Sigmoid colon (tissue), 4 donors: Measurements from ENCODE around the gene TEKT5.

Source experiments
- EP300 ChIP-seq, 4 donors: sonication (generic); formaldehyde crosslinking; IDR thresholded peaks; one replicate each; pipeline ENCODE4 v1.6.1; 2017; ENCODE audit warnings: antibody characterized with exemption in 4 of 4
- POLR2A ChIP-seq, 2 donors: fragments of 450-650 bp; IDR thresholded peaks; one replicate each; pipeline ENCODE4 v1.6.1; 2016; ENCODE audit warnings: antibody characterized with exemption in 2 of 2, mild to moderate bottlenecking in 2 of 2, moderate library complexity in 2 of 2
- TF ChIP-seq, protein P1 (sequence below), 4 experiments: fragments of 450-650 bp in 3 of 4; fragments of 200-600 bp in 1 of 4; IDR thresholded peaks; one replicate each; pipeline ENCODE4 v1.5.1; 2016 to 2019; ENCODE audit warnings: antibody characterized with exemption in 4 of 4, mild to moderate bottlenecking in 3 of 4, moderate library complexity in 2 of 4

DNA sequence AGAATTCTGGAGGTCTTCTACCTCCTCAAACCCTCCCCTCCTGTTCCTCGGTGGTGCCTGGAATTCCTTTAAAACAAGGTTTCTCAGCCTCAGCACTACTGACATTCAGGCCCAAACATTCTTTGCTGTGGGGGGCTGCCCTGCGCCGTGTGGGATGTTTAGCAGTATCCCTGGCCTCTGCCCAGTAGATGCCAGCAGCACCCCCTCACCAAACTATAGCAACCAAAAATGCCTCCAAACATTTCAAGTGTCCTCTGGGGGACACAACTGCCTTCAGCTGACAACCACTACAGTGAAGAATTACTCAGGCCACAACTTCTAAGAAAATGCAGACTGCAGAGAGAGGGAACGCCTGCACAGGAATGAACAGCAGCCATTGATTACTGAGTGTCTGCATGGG, 28.4 kb downstream of the TEKT5 start:
- TF ChIP-seq, protein P1, sequence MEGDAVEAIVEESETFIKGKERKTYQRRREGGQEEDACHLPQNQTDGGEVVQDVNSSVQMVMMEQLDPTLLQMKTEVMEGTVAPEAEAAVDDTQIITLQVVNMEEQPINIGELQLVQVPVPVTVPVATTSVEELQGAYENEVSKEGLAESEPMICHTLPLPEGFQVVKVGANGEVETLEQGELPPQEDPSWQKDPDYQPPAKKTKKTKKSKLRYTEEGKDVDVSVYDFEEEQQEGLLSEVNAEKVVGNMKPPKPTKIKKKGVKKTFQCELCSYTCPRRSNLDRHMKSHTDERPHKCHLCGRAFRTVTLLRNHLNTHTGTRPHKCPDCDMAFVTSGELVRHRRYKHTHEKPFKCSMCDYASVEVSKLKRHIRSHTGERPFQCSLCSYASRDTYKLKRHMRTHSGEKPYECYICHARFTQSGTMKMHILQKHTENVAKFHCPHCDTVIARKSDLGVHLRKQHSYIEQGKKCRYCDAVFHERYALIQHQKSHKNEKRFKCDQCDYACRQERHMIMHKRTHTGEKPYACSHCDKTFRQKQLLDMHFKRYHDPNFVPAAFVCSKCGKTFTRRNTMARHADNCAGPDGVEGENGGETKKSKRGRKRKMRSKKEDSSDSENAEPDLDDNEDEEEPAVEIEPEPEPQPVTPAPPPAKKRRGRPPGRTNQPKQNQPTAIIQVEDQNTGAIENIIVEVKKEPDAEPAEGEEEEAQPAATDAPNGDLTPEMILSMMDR (IDR thresholded peaks at IDR 0.05): no peak
- no peak for TF ChIP-seq POLR2A (IDR thresholded peaks at IDR 0.05)
- no peak for TF ChIP-seq EP300 (IDR thresholded peaks at IDR 0.05)
